Natural killer cell (primary cell): ENCODE measurements around the gene LOXL1. TPM values are rescaled to one million over a fixed set of nuclear protein-coding genes. Genes with fewer than 3 reads are reported as not detected.

Experiments
- ATAC-seq, 3 donors: fragments of 150-1000 bp in 2 of 3; fragments of 200-7000 bp in 1 of 3; cut with Tn5 transposase; 1 replicate in 1 of 3; 2 replicates in 2 of 3; pipeline ENCODE4 v1.10.0; 2021; ENCODE audit warnings: mild to moderate bottlenecking in 2 of 3, moderate library complexity in 2 of 3
- DNase-seq, 2 donors: peaks; one replicate each; pipeline versions ENCODE4 v3.0.0 to v3.0.0-alpha.2; 2013 to 2021; ENCODE audit warnings: mixed read lengths in 1 of 2
- H3K27ac ChIP-seq: one replicate; pipeline ENCODE4 v1.5.1; 2013; ENCODE audit warnings: mild to moderate bottlenecking, low read length
- H3K27me3 ChIP-seq: one replicate; pipeline ENCODE4 v1.6.1; 2013; ENCODE audit warnings: low read length; ENCODE audit not compliant: control insufficient read depth, insufficient read depth
- H3K36me3 ChIP-seq: one replicate; pipeline ENCODE4 v1.6.1; 2013; ENCODE audit warnings: low read length; ENCODE audit not compliant: control insufficient read depth, insufficient read depth
- H3K4me1 ChIP-seq: one replicate; pipeline ENCODE4 v1.6.1; 2013; ENCODE audit warnings: low read length; ENCODE audit not compliant: control insufficient read depth, insufficient read depth
- H3K4me3 ChIP-seq: one replicate; pipeline ENCODE4 v1.5.1; 2013; ENCODE audit warnings: low read length
- H3K9me3 ChIP-seq: one replicate; pipeline ENCODE4 v1.6.1; 2013; ENCODE audit warnings: low read length; ENCODE audit not compliant: control insufficient read depth, insufficient read depth
- H3K27ac Mint-ChIP-seq, 2 donors: one replicate each; pipeline ENCODE4 v1.8.0; 2022; ENCODE audit warnings: mild to moderate bottlenecking in 2 of 2, mixed read lengths in 2 of 2, moderate library complexity in 1 of 2
- H3K27me3 Mint-ChIP-seq, 2 donors: one replicate each; pipeline ENCODE4 v1.8.0; 2022; ENCODE audit warnings: low read depth in 2 of 2, mixed read lengths in 2 of 2
- H3K36me3 Mint-ChIP-seq: one replicate; pipeline ENCODE4 v1.8.0; 2022; ENCODE audit warnings: mixed read lengths
- H3K4me1 Mint-ChIP-seq, 2 donors: one replicate each; pipeline ENCODE4 v1.8.0; 2022; ENCODE audit warnings: mixed read lengths in 2 of 2
- H3K4me3 Mint-ChIP-seq: one replicate; pipeline ENCODE4 v1.8.0; 2022; ENCODE audit warnings: mild to moderate bottlenecking, moderate library complexity, mixed read lengths
- H3K9me3 Mint-ChIP-seq, 2 donors: one replicate each; pipeline ENCODE4 v1.8.0; 2022; ENCODE audit warnings: mixed read lengths in 2 of 2
- WGBS: methylation state at CpG from one replicate; pipeline ENCODE4 v1.1.7; 2013; ENCODE audit warnings: missing lambda C conversion rate; ENCODE audit not compliant: insufficient coverage; 5-methylcytosine and 5-hydroxymethylcytosine counted together
- intact Hi-C: fragments of 100-400 bp; cut with micrococcal nuclease; formaldehyde crosslinking; loops from one replicate; pipeline ENCODE4 v1.14.2; 2022
- total RNA-seq, 4 donors: library from RNA; stranded (reverse); fragments of 120-200 nt in 1 of 4; gene quantifications; one replicate each; pipeline versions ENCODE4 v1.2.3 to v1.2.4, GENCODE V29; 2013 to 2022
- TF ChIP-seq, protein P1 (sequence below): fragments of 200-600 bp; IDR thresholded peaks from one replicate; pipeline ENCODE4 v1.8.0; 2022; ENCODE audit warnings: antibody characterized with exemption

Gene LOXL1
- total RNA-seq, 3 donors from 2014 or later (not counting 1 experiment from before 2014, with no cell fraction given): 1.1 to 1.4 (median 1.3) TPM

DNA sequence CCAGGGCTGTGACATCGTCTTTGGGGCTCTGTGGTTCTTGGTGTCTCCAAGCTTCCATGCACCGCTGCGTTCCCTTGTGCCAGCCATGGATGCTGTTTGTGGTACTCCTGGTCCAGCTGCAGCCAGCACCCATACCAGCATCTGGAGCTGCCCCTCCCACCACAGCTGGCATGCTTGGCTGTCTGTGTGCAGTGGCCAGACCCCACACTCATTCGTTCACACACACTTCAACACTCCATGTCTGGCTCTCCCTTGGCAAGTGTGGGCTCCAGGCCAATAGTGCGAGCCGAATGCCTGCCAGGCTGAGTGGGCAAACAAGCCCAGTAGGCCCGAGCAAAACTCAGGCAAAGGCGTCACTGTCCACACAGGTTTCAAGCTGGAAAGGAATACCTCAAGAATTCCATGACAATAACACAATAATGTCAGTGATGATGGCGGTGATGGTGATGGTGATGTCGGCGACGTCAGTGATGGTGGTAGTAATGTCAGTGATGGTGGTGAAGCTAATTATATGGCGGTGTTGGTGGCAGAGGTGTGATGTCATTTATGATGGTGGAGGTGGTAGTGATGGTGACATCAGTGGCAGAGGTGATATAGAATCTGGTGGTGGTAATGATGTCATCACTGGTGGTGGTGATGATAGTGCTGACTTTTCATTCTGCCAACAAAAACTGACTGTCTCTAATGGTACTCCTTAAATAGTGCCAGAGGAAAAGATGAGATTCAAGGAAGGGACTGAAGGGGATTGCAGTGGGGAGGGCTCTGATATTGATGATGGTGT lies 33.6 kb upstream of the LOXL1 start:
- no peak overlapping the region for H3K27ac Mint-ChIP-seq
- Histone ChIP-seq H3K36me3 (no peaks in the 10 kb centered on the region), H3K9me3 (no peaks in the 10 kb centered on the region), H3K27me3 (no peaks in the 10 kb centered on the region), H3K27ac (no peak overlapping the region), H3K4me1 (peaks cover 2% of the 10 kb centered on the region), H3K4me3 (no peak overlapping the region)
- H3K9me3 Mint-ChIP-seq: no peaks in the 10 kb centered on the region
- WGBS: 89% methylated on average over 13 of the region's 13 CpGs
- no peak overlapping the region for H3K4me3 Mint-ChIP-seq
- H3K4me1 Mint-ChIP-seq: no peaks in the 10 kb centered on the region
- TF ChIP-seq, protein P1, sequence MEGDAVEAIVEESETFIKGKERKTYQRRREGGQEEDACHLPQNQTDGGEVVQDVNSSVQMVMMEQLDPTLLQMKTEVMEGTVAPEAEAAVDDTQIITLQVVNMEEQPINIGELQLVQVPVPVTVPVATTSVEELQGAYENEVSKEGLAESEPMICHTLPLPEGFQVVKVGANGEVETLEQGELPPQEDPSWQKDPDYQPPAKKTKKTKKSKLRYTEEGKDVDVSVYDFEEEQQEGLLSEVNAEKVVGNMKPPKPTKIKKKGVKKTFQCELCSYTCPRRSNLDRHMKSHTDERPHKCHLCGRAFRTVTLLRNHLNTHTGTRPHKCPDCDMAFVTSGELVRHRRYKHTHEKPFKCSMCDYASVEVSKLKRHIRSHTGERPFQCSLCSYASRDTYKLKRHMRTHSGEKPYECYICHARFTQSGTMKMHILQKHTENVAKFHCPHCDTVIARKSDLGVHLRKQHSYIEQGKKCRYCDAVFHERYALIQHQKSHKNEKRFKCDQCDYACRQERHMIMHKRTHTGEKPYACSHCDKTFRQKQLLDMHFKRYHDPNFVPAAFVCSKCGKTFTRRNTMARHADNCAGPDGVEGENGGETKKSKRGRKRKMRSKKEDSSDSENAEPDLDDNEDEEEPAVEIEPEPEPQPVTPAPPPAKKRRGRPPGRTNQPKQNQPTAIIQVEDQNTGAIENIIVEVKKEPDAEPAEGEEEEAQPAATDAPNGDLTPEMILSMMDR: no peak
- peaks cover 6 to 12% of the 10 kb centered on the region in 2 donors for H3K27me3 Mint-ChIP-seq
- ATAC-seq (no peak), DNase-seq (no peak)
- no peaks in the 10 kb centered on the region for H3K36me3 Mint-ChIP-seq
- intact Hi-C loops: no loop called here

DNA sequence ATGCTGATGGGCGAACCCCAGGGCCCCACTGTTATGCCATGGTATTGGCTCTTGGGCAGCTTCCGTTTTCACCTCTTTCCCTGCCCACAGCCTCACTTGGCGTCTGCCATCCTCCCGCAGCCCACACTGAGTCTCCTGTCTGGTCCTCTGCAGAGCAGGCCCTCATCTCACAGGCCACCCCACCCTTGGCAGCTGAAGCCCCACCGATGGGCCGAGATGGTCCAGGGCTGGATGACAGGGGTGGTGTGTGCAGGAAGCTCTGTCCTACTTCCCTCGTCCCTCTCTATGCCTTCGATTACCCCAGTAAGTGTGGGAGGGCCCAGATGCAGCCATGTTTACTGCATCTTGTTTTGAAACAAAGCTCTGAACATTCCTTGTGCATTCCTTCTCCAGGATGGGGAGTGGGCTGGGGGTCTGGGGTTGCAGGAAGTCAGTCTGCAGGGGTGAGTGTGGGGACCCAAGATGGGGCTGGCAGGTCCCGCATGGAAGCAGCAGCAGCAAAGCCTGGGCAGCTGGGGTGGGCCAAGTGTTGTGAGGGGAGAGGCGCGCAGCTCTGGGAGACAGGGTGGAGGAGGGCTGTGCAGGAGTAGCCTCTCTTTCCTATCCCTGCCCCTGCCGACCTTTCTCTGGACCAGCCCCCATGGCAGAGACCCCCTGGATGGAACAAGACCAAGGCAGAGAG lies 32.0 kb upstream of the LOXL1 start:
- 92% methylated on average over 12 of the region's 12 CpGs for WGBS
- TF ChIP-seq, protein P1: no peak
- H3K9me3 ChIP-seq: no peaks in the 10 kb centered on the region
- no peaks in the 10 kb centered on the region for H3K36me3 Mint-ChIP-seq
- no peak overlapping the region for H3K27ac Mint-ChIP-seq
- ATAC-seq: no peak
- intact Hi-C loops: no loop called here
- H3K9me3 Mint-ChIP-seq: no peaks in the 10 kb centered on the region
- no peak overlapping the region for H3K27ac ChIP-seq
- no peak for DNase-seq
- H3K4me1 Mint-ChIP-seq: no peaks in the 10 kb centered on the region
- peaks cover 6 to 7% of the 10 kb centered on the region in 2 donors for H3K27me3 Mint-ChIP-seq
- H3K4me1 ChIP-seq: peaks cover 2% of the 10 kb centered on the region
- H3K36me3 ChIP-seq: no peaks in the 10 kb centered on the region
- no peak overlapping the region for H3K4me3 Mint-ChIP-seq
- H3K4me3 ChIP-seq: no peak overlapping the region
- H3K27me3 ChIP-seq: no peaks in the 10 kb centered on the region

DNA sequence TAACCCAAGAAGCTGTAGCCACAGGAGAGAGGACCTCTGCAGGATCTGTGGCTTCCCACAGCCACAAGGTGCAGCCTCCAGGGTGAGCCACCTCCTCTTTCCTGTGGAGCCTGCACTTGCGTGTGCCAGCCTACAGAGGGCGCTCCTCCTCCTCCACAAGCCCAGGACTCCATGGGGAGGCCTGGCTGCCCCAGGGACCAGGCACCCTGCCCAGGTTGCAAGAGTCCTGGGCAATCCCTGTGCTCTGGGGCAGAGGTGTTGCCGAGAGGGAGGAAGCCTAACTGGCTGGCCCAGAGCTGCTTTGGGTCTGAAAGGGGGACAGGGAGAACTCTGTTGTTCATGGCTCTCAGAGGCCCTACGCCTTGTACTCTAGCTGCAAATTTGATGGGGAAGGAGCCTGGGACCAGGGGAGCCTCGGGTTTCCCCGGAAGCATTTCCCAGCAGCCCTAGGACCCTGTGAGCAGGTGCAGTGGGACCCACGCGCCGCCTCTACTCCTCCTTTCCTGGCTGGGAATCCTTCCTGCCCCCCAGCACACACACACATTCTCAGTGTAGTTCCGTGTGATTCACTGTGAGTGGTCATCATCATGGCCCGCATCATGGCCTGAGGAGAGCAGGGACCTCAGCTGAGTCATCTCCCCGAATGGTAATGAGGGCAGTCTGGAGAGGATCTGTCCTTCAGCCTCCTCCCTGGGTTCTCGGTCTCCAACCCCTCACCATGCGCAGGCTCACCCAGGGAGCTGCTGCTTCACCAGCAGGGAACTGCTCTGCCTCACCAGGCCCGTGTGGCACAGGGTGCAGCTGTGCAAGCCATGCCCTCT lies 28.6 kb upstream of the LOXL1 start:
- TF ChIP-seq, protein P1: peak; percentile 66
- Mint-ChIP-seq H3K4me1 (no peaks in the 10 kb centered on the region), H3K36me3 (no peaks in the 10 kb centered on the region), H3K9me3 (no peaks in the 10 kb centered on the region), H3K27ac (no peak overlapping the region), H3K27me3 (peaks cover 0 to 11% of the 10 kb centered on the region in 2 donors), H3K4me3 (no peak overlapping the region)
- Histone ChIP-seq H3K27ac (no peak overlapping the region), H3K9me3 (no peaks in the 10 kb centered on the region), H3K36me3 (no peaks in the 10 kb centered on the region), H3K27me3 (no peaks in the 10 kb centered on the region), H3K4me1 (peaks cover 2% of the 10 kb centered on the region), H3K4me3 (no peak overlapping the region)
- peak; percentile 29 to 76 for DNase-seq
- intact Hi-C loops: no loop called here
- 81% methylated on average over 15 of the region's 15 CpGs for WGBS
- peak; percentile 68 to 85 (median 82) for ATAC-seq
